ACHN (cell line): Measurements from ENCODE around the gene FOXP1.

ENCODE experiments used
- DNase-seq: peaks from one replicate; pipeline ENCODE4 v3.0.0-alpha.2; 2015
- in situ Hi-C: cut with HindIII; loops from 2 replicates; pipeline ENCODE4 v1.10.0; 2017; ENCODE audit warnings: low sequenced_read_pairs, low pct_ligation_motif_present, low pct_unique_long_range_greater_than_20kb

Gene FOXP1

GRCh38 chr3:71380096-71380495 is 203.4 kb downstream of the FOXP1 start:
- in situ Hi-C loops, result no loop called here
- no peak for DNase-seq

- DNase-seq, result no peak
- in situ Hi-C loops, result no loop called here
Observed at GRCh38 chr3:71378509-71378908, 205.0 kb downstream of the FOXP1 start.

DNA sequence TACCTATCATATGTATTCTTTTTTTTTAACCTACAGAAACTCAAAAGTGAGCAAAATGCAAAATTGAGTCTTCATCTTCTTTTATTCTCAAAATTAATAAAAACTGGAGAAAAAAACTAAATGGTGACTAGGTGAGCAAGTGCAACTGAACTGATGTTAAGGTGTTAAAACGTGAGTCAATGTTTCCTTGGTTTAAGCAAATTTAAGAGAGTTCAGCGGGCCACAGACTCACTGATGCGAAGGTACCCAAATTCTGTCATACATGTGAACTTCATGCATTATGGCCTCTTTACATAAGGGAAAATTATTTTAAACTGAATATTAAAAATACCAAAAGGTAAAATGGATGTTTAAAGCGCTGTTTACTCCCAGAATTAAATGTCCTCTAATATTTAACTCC is 206.6 kb downstream of the FOXP1 start:
- in situ Hi-C loops, result no loop called here
- DNase-seq, result no peak

GRCh38 chr3:71376503-71376902 is 207.0 kb downstream of the FOXP1 start:
- in situ Hi-C loops, result no loop called here
- no peak for DNase-seq

GRCh38 chr3:71374582-71374981 is 208.9 kb downstream of the FOXP1 start:
- in situ Hi-C loops, result no loop called here
- no peak for DNase-seq

DNA sequence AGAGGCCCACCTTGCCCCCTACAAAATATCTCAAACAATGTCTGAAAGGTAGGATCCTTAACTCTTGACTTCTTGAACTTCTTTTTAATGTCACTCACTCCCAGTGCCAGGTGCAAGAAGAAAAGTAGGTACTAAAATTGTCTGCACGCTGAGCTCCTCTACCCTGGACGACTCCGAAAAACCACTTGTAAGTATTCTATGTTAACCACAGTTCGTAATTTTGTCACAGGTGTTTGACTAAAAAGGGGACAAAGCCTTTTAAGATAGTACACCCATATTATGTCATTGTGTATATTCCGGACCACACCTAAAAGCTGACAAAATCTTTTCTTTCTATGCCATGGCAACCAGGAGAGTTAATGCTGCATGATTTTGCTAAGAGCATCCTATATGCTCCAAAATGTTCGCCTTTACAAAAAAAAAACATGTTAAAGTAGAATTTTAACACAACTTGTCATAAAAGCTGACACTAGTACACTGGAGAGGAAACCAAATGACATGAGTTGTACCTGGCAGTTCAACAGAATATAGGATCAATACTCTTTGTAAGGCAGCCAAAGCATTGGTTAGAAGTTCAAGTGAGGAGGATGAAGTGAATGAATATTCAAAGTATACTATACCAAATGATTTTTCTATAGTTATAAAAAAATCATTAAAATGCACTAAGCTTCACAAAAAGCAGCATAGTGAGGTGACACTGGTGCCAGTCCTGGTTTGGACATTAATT is 210.5 kb downstream of the FOXP1 start:
- in situ Hi-C loops, result no loop called here
- DNase-seq, result no peak

DNA sequence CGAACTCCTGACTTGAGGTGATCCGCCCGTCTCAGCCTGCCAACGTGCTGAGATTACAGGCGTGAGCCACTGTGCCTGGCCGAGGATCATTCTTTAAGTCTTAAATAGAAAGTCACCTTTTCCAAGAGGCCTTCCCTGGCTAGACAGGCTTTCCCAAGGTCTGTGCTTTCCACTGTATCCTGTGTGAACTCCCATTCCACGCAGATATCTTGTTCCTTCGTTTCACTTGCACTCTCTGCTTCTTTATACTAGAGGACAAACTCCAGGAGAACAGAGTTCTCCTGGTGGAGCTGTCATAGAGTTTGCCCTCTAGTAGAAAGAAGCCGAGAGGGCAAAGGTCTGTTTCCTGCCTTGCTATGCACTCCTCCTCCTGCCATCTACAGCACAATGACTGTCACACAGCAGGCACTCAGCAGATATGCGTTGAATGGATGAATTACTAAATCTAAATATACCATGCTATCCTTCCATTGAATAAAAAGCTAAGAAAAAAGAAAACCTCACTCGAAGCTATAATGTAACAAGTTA is 211.2 kb downstream of the FOXP1 start:
- in situ Hi-C loops, result no loop called here
- DNase-seq, result no peak

- DNase-seq, result no peak
- in situ Hi-C loops, result no loop called here
Observed at GRCh38 chr3:71371282-71371681, 212.2 kb downstream of the FOXP1 start.

DNA sequence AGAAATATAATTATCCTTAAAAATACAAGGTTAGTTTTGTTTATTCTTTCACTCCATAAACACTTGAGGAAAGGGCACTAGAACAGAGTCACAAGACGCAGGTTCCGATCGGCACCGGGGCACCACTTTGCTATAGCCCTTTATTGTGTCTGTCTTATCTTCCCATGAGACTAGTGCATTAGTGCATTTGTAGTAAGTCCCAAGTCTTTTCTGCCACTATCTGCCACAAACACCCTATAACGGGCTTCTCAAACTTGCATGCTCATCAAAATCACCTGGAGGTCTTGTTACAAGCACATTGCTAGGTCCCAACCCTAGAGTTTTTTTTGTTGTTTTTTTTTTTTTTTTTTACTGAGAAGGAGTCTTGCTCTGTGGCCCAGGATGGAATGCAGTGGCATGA is 213.1 kb downstream of the FOXP1 start:
- in situ Hi-C loops, result no loop called here
- DNase-seq, result no peak

GRCh38 chr3:71369701-71370391 is 213.7 kb downstream of the FOXP1 start:
- in situ Hi-C loops, result no loop called here
- DNase-seq, result no peak

- no peak for DNase-seq
- in situ Hi-C loops, result no loop called here
Observed at GRCh38 chr3:71366988-71367604, 216.4 kb downstream of the FOXP1 start.

DNA sequence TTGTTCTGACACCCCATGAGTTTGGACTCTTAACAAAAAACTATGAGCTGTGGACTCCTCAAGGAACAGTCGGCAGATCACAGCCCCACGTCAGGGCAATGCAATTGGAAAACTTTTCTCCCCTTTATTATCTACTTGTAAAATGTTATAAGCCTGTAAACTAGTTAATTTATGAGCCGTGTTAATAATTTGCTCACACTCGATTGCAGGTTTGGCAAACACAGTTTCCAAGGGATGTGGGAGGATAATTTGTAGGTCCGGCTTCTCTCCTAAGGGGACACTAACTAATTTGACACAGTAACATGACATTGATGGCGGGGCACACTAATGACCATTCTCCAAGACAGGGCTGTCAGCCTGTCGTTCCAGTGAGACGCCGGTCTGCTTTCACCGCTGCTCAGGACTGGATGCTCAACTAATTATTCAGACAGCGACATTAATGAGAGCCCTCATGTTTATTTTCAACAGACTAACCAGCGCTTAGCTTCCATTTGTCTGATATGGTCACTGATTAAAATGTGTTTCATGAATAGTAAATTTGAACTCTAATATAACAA is 222.1 kb downstream of the FOXP1 start:
- in situ Hi-C loops, result no loop called here
- DNase-seq, result no peak

DNA sequence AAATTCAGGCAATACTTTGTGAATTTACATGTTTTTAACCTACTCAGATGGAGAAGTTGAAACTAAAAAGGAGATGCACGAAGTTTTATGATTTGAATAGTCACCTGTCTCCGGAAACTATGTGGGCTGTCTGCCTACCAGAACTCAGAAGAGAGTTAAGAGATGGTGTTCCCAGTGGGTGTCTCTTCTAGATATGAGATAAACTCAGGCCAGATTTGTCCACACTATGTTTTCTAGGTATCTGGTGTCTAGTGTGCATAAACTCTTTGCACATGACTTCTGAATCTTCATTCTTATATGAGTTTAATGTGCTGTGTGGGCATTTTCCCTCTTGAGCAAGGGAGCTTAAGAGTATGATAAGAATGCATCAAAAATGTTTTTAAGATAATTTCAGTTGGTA is 222.8 kb downstream of the FOXP1 start:
- DNase-seq, result no peak
- in situ Hi-C loops, result no loop called here

- DNase-seq, result peak; percentile 64
- in situ Hi-C loops, result no loop called here
Observed at GRCh38 chr3:71360180-71360579, 223.3 kb downstream of the FOXP1 start.

- DNase-seq, result no peak
- in situ Hi-C loops, result no loop called here
Observed at GRCh38 chr3:71358243-71358642, 225.3 kb downstream of the FOXP1 start.

DNA sequence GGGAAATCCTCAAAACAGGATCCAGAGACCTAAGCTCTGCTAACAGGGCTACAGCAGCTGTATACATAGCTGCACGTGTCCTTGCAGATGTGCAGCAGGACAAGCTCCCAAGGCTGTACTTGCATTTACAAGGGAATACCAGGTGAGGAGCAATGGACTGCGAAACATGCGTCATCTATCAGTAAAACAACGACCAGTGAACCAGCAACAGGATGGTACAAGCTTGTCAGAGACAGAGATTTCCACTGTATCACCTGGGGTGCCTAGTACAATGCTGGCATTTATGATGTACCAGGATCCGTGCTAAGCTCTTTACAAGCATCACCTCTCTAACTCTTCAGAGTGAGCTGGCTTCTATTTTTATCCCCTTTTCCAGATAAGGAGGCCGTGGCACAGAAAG is 227.3 kb downstream of the FOXP1 start:
- in situ Hi-C loops, result no loop called here
- DNase-seq, result peak; percentile 39

DNA sequence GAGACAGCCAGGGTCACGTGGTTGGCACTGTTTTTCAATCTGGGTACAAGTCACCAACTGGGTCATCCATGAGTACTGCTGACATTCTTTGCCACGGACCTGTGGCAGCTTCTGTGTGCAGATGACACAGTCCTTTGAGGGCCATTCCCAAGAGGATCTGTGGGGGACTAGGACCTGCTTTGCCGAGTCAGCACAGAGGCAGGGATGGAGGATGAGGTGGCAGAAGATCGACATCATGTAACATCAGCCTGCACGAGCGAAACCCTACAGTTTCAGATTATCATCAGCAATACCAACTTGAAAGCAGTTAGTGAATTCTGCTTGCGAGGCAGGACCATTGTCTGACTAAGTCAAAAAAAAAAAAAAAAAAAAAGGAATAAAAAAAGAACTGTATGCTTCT is 227.7 kb downstream of the FOXP1 start:
- no peak for DNase-seq
- in situ Hi-C loops, result no loop called here

DNA sequence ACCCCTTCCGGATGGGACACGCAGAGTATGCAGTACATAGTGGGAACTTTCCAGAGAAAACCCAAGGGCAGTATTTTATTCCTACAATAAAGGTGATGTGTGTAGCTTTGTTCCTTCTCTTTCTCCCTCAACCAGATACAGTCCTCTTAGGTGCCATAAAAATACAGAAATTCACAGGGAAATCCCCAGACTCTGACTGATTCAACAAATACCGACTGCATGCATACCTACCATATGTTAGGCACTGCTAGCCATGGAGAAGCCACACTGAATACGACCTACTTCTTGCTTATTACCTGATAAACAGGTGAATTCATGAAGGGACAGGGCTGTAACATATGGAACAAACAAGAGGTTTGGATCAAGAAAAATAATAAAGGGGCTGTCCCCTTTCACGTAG is 228.5 kb downstream of the FOXP1 start:
- in situ Hi-C loops, result no loop called here
- DNase-seq, result no peak

- in situ Hi-C loops, result no loop called here
- no peak for DNase-seq
Observed at GRCh38 chr3:71351403-71352149, 232.0 kb downstream of the FOXP1 start.
